GM20000 (cell line): ENCODE measurements around the gene CTXN1.

ENCODE experiments used
- DNase-seq: peaks from one replicate; pipeline ENCODE4 v3.0.0; 2012; ENCODE audit warnings: low spot score
- TF ChIP-seq, protein P1 (sequence below): IDR thresholded peaks from 2 replicates; pipeline ENCODE4 v1.5.1; 2012; ENCODE audit warnings: mild to moderate bottlenecking, control low read depth; ENCODE audit errors: extremely low read depth, missing control alignments

The CTXN1 gene

DNA sequence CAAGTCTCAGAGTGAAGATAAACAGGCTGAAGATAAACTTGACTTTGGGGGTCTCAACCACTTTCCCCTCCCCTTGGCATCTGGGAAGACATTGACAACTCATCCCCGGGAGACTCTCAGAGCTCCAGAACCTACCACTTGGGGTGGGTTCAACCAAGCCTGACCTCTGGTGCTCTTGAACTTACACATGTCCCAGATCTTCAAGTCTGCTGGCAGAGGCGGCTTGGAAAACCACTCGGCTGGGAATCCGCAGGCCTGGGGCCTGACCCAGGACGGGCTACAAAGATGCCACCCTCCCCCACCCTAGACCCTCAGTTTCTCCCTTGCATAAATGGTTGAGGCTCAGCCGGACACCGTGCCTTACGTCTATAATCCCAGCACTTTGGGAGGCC lies 37.1 kb downstream of the CTXN1 start:
- DNase-seq, result peak; percentile 19
- TF ChIP-seq, protein P1, sequence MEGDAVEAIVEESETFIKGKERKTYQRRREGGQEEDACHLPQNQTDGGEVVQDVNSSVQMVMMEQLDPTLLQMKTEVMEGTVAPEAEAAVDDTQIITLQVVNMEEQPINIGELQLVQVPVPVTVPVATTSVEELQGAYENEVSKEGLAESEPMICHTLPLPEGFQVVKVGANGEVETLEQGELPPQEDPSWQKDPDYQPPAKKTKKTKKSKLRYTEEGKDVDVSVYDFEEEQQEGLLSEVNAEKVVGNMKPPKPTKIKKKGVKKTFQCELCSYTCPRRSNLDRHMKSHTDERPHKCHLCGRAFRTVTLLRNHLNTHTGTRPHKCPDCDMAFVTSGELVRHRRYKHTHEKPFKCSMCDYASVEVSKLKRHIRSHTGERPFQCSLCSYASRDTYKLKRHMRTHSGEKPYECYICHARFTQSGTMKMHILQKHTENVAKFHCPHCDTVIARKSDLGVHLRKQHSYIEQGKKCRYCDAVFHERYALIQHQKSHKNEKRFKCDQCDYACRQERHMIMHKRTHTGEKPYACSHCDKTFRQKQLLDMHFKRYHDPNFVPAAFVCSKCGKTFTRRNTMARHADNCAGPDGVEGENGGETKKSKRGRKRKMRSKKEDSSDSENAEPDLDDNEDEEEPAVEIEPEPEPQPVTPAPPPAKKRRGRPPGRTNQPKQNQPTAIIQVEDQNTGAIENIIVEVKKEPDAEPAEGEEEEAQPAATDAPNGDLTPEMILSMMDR, result no peak

DNA sequence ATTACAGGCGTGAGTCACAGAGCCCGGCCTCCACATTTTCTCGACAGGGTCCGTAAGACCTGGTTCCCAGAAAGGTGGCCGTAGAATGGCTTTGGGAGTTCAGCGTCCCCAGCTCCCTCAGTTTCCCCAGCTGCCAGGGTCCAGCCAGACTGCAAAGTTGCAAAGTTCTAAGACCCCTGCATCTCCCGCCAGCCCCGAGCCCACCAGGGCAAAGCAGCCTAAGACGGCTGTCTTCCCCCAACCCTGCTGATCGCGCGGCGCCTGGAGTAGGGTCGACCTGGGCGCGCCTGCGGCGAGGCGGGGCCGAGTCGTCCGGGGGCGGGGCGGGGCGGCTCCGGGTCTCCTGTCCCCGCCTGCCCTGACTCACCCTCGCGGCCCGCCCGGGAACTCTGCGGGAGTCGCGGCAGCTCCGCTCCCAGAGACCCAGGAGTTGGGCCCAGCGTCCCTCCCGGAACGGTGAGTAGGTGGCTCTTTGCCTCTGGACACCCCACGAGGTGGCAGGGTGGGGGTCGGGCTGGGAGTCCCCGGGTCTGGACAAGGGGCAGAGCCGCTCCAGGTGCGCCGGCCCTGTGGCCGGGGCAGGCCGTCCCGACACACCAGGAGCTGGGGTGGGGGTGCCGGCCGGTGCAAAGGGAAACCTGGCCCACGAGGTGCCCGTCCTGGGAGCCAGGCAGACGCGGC lies 37.6 kb downstream of the CTXN1 start, which contains the start of gene LRRC8E:
Gene LRRC8E, plus strand, starts transcription at position 366 of the 681 bp plus-strand sequence. CDS start 7,094 bp downstream, outside the sequence.
- TF ChIP-seq, protein P1, result no peak
- DNase-seq, result peak; percentile 26

DNA sequence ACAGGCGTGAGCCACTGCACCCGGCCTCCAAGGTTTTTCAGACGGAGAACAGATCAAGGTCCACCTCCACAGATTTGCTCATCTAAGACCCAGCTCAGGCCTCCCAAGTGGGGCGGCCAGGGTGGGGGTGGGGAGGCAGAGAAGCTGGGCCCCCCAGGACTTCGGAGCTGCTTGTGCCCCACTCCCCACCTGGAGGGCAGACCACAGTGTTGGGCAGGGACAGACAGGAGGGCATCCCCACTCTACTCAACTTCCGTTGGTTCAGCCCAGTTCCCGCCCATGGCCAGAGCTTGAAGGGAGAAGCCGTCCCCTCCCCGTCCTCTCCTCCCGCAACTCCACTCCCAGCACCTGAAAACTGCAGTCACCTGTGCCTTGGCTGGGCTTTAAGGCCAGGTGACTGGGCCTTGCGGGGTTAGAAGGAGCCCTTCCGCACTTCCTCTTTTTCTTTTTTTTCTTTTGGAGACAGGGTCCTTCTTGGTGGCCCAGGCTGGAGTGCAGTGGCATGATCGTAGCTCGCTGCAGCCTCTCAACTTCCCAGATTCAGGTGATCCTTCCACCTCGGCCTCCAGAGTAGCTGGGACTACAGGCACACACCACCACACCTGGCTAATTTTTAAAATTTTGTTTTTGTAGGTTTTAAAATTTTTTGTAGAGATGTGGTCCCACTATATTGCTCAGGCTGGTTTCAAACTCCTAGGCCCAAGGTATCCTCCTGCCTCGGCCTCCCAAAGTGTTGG lies 38.4 kb downstream of the CTXN1 start:
- TF ChIP-seq, protein P1, result no peak
- DNase-seq, result no peak

DNA sequence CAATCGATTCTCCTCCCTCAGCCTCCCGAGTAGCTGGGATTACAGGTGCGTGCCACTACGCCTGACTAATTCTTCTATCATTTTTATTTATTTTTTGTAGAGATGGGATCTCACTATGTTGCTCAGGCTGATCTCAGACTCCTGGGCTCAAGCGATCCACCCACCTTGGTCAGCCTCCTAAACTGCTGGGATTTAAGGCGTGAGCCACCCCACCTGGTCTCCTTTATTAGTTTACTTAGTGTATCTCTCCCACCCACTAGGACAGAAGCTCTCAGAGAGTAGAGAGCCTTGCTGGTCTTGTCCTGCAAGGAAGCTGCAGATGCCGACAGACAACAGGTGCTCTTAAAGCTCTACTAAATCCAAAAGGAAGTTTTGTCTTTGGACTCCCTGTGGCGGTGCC lies 40.1 kb downstream of the CTXN1 start:
- no peak for DNase-seq
- TF ChIP-seq, protein P1, result no peak

DNA sequence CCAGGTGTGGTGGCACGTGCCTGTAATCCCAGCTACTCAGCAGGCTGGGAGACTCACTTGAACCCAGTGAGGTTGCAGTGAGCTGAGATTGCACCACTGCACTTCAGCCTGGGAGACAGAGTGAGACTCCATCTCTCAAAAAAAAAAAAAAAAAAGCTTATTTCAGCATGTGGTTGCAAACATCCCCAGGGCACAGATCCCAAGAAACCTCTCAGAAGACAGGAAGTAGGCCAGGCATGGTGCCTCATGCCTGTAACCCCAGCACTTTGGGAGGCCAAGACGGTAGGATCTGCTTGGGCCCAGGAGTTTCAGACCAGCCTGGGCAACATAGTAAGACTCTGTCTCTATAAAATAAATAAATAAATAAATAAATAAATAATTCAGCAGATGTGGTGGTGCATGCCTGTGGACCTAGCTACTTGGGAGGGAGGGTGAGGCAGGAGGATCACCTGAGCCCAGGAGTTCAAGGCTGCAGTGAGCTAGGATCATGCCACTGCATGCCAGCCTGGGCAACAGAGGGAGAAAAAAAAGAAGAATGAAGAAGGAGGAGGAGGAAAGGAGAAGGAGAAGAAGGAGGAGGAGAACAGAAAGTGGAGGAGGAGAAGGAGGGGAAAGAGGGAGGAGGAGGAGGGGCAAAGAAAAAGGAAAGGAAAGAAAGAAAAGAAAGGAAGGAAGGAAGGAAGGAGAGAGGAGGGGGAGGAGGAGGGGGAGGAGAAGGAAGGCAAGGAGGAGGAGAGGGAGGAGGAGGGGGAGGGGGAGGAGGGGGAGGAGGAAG lies 42.0 kb downstream of the CTXN1 start:
- no peak for DNase-seq
- TF ChIP-seq, protein P1, result no peak

DNA sequence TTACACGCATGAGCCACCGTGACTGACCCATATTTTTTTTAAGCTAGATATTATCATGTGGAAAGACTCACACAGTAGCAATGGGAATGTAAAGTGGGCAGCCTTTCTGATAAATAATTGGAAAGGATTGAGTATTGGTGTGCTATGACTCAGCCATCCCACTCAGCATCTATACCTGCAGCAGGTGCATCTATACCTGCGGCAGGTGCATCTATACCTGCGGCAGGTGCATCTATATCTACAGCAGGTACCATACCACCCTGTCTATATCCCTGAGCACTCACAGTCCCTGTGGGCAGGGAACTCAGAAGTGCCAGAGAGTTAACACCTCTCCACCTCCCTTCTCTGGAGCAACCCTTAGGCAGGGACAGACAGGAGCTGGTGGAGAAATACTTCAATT lies 42.8 kb downstream of the CTXN1 start:
- no peak for DNase-seq
- TF ChIP-seq, protein P1, result no peak

DNA sequence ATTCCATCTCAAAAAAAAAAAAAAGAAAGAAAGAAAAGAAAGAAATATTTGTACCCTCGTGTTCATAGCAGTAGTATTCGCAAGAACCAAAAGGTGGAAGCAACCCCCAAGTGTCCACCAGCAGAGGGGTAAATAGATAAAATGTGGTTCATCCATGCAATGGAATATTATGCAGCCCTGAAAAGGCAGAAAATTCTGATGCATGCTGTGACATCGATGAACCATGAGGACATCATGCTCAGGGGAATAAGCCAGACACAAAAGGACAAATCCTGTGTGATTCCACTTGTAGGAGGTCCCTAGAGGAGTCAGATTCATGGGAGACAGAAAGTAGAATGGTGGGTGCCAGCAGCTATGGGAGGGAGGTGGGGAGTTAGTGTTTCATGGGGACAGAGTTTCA lies 44.0 kb downstream of the CTXN1 start:
- no peak for DNase-seq
- TF ChIP-seq, protein P1, result no peak
